Left cardiac atrium (tissue), 4 donors: Measurements from ENCODE around the gene MUC5B. TPM values are rescaled to one million over a fixed set of nuclear protein-coding genes. Genes with fewer than 3 reads are reported as not detected.
"Not testable (repeated sequence)": the region's sequence is repeated elsewhere in the genome, so short reads cannot be mapped to it uniquely, and the experiment has no call there.

ENCODE experiments used
- ATAC-seq, 2 donors: fragments of 200-7000 bp; cut with Tn5 transposase; one replicate each; pipeline ENCODE4 v1.9.1; 2020; ENCODE audit warnings: mild to moderate bottlenecking in 2 of 2, moderate library complexity in 2 of 2
- DNase-seq: peaks from one replicate; pipeline ENCODE4 v3.0.0-alpha.2; 2020
- intact Hi-C, 2 donors: fragments of 100-400 bp; cut with DNase I; formaldehyde crosslinking; loops; one replicate each; pipeline versions ENCODE4 v1.14.1 to v1.15.1; 2022 to 2023
- total RNA-seq, 2 donors: library from RNA; stranded (reverse); fragmentation: NEBNext Ultra II Directional; extraction: Animal tissue kit (Norgen Biotek cat#: 25700); gene quantifications; one replicate each; pipeline ENCODE4 v1.2.1, GENCODE V29; 2021
- donor health status: DM: no; HTN: yes; CAD: no.
- donor health status: DM: no; HTN: yes; CAD: no; lungs with severe emphysema.
- donor health status: DM: yes; HTN: yes; CAD: no.
- donor health status: Dilated cardiomyopathy.

The MUC5B gene
- total RNA-seq, 2 donors from 2014 or later = not detected

DNA sequence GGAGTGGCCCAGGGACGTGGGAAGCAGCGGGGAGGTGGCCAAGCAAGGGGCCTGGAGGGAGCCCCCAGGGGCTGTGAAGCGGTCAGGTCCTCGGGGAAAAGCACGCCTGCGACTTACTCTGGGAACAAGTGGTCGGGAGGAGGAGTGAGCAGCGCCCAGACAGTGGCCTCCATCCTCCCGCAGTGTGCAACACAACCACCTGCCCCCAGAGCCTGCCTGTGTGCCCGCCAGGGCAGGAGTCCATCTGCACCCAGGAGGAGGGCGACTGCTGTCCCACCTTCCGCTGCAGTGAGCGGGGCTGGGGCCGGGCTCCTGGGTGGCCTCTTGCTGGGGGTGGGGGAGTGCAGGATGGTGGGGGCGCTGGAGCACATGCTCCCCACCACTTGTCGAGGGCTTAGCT, 35.0 kb downstream of the MUC5B start:
- DNase-seq (no peak), ATAC-seq (no peak)
- intact Hi-C loops = no loop called here

DNA sequence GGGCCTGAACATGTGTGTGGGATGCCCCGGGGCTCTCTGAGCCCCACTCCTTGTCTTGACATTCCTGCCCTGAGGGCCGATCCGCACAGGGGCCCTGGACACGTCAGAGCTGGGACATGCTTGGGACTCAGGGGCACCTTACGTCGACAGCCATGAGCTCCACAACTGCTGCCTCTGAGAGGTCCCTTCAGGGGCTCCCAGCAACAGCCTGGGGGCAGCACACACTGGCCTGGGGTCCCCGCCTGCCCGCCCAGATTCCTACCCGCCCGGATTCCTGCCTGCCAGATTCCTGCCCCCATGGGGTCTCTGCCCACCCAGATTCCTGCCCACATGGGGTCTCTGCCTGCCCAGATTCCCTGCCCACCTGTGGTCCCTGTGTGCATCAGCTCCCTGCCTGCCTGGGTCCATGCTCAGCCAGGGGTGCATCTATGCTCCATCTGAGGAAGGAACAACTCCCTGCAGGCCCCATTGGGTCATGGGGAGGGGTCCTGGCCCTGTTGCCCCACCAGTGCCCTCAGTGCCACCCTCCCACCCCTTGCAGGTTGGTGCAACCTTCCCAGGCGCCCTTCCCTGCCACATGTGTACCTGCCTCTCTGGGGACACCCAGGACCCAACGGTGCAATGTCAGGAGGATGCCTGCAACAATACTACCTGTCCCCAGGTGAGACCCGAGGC, 35.7 kb downstream of the MUC5B start:
- ATAC-seq (no peak), DNase-seq (no peak)
- intact Hi-C loops = no loop called here

DNA sequence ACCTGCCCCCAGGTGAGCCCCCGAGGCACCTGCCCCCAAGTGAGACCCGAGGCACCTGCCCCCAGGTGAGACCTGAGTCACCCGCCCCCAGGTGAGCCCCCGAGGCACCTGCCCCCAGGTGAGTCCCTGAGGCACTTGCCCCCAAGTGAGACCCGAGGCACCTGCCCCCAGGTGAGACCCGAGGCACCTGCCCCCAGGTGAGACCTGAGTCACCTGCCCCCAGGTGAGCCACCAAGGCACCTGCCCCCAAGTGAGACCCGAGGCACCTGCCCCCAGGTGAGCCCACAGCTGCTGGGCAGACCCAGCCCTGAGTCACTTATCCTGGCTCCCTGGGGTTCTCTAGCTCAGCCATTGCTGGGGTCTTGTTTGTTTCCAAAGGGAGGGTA, 36.2 kb downstream of the MUC5B start:
- intact Hi-C loops = no loop called here
- no peak for DNase-seq
- ATAC-seq = no peak

DNA sequence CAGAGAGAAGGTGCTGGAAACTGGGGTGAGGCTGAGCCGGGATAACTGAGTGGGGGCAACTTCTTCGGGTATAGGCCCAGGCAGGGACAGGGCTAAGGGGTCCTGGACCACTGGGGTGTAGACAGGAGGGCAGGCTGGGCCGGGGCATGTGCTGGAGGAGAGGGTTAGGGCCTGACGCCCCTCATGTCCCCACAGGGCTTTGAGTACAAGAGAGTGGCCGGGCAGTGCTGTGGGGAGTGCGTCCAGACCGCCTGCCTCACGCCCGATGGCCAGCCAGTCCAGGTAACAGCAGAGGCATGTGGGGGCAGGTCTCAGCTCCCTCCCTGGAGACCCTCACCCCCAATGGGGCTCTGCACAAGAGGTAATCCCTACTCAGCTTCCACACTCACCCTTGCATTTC, 36.7 kb downstream of the MUC5B start:
- ATAC-seq (no peak), DNase-seq (no peak)
- intact Hi-C loops = no loop called here

DNA sequence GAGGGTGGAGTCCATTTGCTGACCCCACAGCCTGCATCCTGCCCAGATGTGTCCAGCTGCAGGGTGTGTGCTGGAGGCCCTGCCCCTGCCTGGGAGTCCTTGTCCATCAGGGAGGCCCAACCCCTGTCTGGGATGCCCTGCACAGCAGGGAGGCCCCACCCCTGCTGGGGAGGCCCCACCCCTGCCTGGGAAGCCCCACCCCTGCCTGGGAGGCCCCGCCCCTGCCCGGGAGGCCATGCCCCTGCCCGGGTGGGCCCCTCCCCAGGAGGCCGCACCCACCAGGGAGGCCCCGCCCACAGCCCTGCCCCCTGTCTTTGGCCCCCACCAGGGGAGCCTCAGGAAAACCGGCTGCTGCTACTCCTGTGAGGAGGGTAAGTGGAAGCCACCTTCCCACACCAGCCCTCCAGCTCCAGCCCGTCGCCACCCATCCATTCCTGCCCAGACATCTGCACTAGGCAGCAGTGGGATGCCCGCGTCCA, 37.2 kb downstream of the MUC5B start:
- intact Hi-C loops = no loop called here
- ATAC-seq = peak in 1 of 2 donors; percentile 12
- no peak for DNase-seq

DNA sequence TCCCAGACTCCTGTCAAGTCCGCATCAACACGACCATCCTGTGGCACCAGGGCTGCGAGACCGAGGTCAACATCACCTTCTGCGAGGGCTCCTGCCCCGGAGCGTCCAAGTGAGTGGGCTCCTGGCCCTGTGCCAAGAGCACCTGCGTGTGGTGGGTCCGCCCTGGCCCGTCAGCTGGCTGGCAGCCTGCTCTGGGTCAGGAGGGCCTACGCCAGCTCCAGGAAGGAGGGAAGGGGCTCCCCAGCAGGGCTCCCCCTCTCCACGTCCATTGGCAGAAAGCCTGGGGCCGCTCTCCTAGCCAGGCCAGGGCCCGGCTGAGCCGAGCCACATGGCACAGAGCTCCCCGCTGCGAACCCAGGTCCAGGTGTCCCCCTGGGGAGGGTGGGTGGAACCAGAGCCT, 37.8 kb downstream of the MUC5B start:
- intact Hi-C loops = no loop called here
- ATAC-seq (no peak), DNase-seq (no peak)

DNA sequence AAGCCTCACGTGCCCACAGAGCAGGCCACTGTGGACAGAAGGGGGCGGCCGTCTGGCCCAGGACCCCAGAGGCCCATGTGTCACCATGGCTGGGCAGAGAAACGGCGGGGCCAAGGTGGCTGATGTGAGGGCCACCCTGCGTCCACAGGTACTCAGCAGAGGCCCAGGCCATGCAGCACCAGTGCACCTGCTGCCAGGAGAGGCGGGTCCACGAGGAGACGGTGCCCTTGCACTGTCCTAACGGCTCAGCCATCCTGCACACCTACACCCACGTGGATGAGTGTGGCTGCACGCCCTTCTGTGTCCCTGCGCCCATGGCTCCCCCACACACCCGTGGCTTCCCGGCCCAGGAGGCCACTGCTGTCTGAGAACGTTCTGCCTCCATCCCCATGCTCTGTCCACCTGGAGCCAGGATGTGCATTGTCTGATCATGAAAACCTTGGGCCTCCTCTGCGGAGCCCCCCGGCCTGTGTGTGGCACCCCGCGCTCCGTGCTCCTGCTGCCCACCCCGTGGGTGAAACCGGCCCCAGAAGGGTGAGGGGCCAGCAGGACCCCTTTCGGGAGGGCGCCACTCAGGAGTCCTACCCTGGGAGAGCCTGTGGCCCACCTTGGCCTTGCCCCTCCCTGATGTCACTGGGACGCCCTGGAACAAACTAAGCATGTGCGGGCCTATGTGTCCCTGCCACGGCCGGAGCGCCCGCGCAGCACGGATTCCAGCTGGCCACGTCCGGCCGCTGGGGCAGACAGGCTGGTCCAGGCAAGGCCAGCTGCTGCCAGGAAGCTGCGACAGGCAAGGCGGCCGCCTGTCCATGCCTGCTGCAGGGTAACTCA, 38.6 kb downstream of the MUC5B start:
- intact Hi-C loops = no loop called here
- DNase-seq = no peak
- no peak for ATAC-seq

DNA sequence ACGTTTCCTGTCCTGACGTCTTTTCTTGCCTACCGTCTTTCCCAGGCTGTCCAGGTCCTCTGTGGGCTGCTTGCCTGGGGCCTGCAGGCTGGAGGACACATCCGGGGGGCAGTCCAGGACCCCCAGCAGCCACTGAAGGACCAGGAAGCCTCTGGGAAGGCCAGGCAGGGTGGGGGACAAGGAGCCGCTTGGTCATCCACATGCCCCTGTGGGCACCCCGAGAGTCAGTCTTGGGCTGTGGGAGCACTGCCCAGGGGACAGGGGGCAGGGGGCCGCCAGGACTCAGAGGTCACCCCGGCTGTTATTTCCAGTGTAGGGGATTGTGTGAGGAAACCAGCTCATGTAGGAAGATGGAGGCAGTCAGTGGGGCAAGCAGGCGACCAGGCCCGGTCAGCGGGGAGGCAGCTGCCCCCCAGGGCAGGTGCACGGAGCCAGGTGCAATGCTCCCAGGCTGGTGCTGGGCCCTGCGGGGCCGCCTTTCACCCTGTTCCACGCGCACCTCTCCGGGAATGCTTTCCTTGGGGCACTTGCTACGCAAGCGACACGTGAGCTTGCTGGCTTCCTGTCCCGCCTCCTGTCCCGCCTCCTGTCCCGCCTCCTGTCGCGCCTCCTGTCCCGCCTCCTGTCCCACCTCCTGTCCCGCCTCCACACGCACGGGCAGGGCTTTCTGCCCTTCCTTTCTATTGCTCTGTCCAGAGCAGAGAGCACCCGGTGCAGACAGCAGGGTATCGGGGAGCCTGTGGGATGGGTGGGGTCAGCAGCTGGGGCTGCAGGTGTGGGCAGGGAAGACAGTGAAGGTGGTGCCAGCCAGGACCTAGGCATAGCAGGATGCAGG, 39.5 kb downstream of the MUC5B start:
- peak; percentile 94 to 95 for ATAC-seq
- intact Hi-C loops = no loop called here
- DNase-seq = peak; percentile 93

DNA sequence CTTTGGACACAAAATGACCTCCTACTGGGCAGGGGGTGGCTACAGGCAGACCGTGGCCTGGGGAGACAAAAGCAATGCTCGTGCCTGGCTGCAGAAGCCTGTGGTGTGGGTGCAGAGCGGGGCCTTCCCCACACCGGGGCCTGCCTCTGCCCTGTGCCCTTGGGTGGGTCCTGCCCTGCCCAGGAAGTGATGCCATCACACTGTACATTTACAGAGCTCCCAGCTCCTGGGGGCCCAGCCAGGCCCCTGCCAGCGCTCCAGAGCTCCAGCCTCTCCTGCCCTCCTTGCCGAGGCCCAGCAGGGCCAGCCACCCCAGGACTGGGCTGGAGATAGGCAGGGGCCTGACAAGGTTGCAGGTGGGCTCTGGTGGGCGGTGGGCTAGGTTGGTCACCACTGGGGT, 40.1 kb downstream of the MUC5B start:
- intact Hi-C loops = no loop called here
- no peak for DNase-seq
- peak; percentile 9 for ATAC-seq

DNA sequence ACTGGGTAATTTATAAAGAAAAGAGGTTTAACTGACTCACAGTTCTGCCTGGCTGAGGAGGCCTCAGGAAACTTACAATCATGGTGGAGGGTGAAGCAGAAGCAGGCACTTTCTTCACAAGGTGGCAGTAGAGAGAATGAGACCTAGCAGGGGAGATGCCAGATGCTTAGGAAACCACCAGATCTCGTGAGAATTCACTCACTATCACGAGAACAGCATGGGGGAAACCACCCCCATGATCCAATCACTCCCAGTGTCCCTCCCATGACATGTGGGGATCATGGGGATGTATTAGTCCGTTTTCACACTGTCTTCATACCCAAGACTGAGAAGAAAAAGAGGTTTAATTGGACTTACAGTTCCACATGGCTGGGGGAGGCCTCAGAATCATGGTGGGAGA, 41.6 kb downstream of the MUC5B start:
- ATAC-seq, DNase-seq, intact Hi-C loops: not testable (repeated sequence)

DNA sequence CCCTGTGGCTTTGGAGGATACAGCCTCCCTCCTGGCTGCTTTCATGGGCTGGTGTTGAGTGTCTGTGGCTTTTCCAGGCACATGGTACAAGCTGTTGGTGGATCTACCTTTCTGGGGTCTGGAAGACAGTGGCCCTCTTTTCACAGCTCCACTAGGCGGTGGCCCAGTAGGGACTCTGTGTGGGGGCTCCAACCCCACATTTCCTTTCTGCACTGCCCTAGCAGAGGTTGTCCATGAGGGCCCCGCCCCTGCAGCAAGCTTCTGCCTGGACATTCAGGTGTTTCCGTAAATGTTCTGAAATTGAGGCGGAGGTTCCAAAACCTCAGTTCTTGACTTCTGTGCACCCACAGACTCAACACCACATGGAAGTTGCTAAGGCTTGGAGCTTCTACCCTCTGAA, 42.6 kb downstream of the MUC5B start:
- ATAC-seq, intact Hi-C loops, DNase-seq: not testable (repeated sequence)

DNA sequence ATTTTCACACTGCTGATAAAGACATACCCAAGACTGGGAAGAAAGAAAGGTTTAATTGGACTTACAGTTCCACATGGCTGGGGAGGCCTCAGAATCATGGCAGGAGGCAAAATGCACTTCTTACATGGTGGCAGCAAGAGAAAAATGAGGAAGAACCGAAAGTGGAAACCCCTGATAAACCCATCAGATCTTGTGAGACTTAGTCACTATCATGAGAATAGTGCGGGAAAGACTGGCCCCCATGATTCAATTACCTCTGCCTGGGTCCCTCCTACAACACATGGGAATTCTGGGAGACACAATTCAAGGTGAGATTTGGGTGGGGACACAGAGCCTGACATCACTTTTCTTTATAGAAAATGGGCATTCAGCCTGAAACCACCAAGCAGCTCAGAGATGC, 44.1 kb downstream of the MUC5B start:
- ATAC-seq, intact Hi-C loops, DNase-seq: not testable (repeated sequence)

DNA sequence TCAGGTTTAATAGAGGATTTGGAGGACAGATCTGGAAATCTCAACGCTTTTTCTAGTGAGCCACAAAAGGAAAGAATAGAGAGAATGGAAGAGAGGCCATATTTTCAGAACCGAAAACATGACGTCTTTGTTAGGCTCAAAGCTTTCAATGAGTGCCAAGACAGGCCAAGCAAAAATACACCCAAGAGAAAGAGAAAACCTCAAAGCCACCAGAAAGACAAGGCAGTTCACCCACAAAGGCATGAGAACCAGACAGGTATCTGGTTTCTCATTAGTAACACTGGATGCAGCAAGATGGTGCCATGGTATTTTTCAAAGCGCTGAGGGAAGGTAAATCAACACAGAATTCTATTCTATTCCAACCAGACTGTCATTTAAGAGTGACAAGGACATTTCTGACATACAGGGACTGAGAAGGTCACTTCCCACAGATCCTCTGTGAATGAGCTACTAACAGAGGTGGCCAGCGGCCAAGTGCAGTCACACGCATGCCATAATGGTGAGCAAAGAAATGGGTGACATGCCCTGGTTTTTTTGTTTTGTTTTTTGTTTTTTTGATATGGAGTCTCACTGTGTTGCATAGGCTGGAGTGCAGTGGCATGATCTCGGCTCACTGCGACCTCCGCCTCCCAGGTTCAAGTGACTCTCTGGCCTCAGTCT, 44.7 kb downstream of the MUC5B start:
- peak; percentile 30 to 31 for ATAC-seq
- DNase-seq = no peak
- intact Hi-C loops = no loop called here

DNA sequence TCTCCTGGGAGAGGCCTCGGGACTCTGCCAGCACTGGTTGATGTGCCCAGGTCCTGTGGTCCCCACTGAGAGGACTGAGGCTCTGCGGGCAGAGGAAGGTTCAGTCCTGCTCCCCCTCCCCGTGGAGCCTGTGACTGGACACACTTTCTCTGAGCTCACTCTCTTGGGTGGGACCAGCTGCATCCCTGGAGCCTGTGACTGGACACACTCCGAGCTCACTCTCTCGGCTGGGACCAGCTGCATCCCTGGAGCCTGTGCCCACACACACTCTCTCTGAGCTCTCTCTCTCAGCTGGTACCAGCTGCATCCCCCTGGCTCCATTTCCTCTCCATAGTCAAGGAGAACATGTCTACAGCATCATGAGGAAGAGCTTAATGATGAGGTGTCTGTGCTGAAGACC, 47.1 kb downstream of the MUC5B start:
- intact Hi-C loops = no loop called here
- ATAC-seq (no peak), DNase-seq (peak; percentile 10)

DNA sequence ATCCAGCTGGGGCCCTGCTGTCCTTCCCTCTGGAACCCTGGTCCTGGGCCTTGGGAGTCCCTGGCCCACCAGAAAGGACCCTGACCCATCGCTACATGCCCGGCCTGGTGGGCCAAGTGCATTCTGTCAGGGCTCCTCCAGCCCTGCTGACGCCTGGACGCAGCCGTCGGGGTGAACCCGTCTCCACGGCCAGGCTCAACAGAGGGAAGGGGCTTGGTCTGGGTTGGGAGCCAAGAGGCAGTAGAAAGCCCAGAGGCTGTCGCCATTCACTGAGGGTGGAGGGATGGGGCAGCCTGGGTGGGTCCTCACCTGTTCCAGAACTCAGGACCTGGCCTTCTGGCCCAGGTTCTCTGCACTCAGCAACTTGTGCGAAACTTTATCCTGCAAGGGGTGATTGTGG, 47.6 kb downstream of the MUC5B start:
- ATAC-seq = no peak
- intact Hi-C loops = no loop called here

DNA sequence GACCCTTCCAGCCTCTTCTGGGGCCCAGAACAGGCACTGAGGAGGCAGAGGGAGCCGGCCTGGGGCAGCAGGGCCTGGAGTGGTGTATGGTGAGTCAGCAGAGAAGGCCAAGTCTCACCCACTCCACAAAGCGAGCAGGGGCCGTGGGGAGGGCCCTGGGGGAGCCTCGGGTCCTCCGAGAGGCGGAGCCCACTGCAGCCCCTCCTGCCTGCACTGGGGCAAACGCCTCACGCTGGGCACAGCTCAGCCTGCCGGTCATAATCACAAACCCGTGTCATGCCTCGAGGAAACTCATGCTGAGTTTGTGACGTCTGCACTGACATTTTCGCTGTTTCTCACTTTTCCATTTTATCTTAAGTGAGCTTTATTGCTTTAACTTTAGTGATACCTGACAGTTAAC, 48.1 kb downstream of the MUC5B start:
- intact Hi-C loops = no loop called here
- DNase-seq = no peak
- peak in 1 of 2 donors; percentile 14 for ATAC-seq

More for the DNA sequence above, 47.6 kb downstream of the MUC5B start:
- no peak for DNase-seq

DNA sequence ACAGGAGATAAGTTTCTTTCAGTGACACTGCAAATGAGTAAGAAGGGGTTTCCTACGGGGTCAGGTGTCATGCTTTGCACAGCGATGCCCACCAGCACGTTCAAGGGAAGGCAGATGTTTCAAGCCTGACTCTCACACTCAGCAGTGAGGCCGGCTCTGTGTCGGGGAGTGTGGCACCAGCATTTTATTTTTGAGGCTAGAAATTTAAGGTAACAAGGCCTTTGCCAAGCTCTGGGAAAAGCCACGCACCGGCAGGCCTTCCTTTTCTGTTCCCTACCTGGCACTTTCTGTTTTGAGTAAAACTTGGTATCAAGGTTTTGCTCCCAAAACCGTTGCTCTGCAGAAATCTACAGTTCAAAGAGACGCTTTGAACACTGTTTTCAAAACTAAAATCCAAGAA, 48.5 kb downstream of the MUC5B start:
- no peak for ATAC-seq
- DNase-seq = no peak
- intact Hi-C loops = no loop called here

DNA sequence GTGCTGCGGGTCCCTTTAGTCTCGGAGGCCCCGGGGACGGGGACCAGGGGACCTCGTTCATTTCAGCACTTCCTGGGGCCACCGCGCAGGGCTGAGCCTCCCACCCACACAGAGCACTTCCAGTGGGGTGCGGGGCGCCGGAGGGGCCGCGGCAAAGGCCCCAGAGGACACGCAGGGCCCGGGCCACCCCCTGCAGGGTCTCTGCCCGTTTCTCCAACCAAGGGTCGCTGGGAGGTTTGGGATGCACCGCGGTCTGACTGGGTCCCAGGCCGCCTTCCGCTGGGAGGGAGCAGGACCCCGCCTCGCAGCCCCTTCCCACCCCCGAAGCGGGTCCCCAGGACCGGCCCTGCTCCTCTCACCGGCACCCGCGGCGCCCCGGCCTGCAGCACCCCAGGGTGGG, 49.1 kb downstream of the MUC5B start:
- DNase-seq (no peak), ATAC-seq (no peak)
- intact Hi-C loops = no loop called here

DNA sequence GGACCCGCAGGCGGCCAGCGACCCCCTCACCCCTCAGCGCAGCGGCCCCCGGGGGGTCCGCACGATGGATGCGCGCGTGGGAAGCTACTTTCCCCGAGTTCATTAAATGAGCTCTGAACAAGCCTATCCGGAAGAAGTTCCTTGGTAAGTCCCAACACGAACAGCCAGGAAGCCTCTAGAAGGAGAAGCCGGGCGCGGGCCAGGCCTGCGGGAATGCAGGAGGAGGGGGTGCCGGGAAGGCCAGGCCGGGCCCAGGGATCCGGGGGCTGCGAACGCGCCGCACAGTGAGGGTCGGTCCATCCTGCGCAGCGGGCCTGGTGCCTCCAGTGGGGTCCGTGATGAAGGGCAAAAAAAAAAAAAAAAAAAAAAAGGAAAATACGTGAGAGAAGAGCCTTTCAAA, 49.7 kb downstream of the MUC5B start:
- intact Hi-C loops = no loop called here
- ATAC-seq = no peak
- no peak for DNase-seq
